ENCODE measurements around the gene ABCE1. TPM values are rescaled to one million over a fixed set of nuclear protein-coding genes. Genes with fewer than 3 reads are reported as not detected.
A peak's percentile ranks its signal among the peaks of the same experiment; 100 is the strongest.

Gene ABCE1
- total RNA-seq, 4 donors from 2014 or later: 42.9 to 79.3 (median 62.5) TPM

DNA sequence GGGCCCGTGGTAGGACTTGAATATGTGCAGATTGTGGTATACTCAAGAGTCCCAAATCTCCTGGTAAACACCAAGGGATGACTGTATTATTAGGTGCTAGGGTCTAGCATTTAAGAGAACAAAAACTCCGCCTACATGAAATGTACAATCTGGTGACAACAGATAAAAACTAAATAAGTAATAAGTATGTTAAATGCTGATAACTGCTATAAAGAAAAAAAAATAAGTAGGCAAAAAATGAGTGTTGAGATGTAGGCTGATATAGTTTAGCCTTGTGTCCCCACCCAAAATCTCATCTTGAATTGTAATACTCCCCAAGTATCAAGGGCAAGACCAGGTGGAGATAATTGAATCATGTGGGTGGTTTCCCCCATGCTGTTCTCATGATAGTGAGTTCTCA, 58.9 kb downstream of the ABCE1 start:
- TF ChIP-seq, protein P1, sequence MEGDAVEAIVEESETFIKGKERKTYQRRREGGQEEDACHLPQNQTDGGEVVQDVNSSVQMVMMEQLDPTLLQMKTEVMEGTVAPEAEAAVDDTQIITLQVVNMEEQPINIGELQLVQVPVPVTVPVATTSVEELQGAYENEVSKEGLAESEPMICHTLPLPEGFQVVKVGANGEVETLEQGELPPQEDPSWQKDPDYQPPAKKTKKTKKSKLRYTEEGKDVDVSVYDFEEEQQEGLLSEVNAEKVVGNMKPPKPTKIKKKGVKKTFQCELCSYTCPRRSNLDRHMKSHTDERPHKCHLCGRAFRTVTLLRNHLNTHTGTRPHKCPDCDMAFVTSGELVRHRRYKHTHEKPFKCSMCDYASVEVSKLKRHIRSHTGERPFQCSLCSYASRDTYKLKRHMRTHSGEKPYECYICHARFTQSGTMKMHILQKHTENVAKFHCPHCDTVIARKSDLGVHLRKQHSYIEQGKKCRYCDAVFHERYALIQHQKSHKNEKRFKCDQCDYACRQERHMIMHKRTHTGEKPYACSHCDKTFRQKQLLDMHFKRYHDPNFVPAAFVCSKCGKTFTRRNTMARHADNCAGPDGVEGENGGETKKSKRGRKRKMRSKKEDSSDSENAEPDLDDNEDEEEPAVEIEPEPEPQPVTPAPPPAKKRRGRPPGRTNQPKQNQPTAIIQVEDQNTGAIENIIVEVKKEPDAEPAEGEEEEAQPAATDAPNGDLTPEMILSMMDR (IDR thresholded peaks at IDR 0.05 in 4 of 5, conservative IDR thresholded peaks at IDR 0.05 in 1 of 5): no peak
- TF ChIP-seq POLR2A (IDR thresholded peaks at IDR 0.05): no peak
- no peak for ATAC-seq
- Histone ChIP-seq H3K4me3 (no peak overlapping the region), H3K9me3 (no peaks in the 10 kb centered on the region), H3K4me1 (peaks cover 13 to 22% of the 10 kb centered on the region in 2 donors), H3K27me3 (no peaks in the 10 kb centered on the region), H3K36me3 (peaks cover 0 to 65% of the 10 kb centered on the region in 2 donors), H3K27ac (no peak overlapping the region)
- in situ Hi-C loops (cut with MboI; ENCODE audit: low sequenced_read_pairs in 4 of 4) (loop anchor here in 1 of 4 donors (10.0 kb wide), 1 partner anchor 52 kb away; no protein-coding TSS in a partner anchor), intact Hi-C loops (cut with DNase I; ENCODE audit: low total_unique reads) (loop anchor here (5.0 kb wide), 1 partner anchor 60 kb away; no protein-coding TSS in a partner anchor)
- DNase-seq: no peak

DNA sequence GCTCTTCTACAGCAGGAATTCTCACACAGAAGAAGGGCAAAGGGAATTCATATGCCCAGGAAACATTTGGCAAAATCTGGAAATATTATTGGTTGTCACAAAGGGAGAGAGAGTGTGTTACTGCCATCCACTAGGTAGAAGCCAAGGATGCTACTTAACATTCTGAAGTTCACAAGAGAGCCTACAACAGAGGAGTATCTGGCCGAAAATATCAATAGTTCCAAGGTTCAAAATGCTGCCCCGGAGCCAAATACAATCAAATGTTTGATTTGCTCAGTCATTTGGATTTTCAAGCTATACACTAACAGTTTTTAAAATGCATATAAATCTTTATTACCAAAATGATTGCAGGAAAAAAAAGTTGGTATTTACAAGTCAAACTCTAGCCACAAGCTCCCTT, 63.4 kb downstream of the ABCE1 start:
- no peak for TF ChIP-seq POLR2A (IDR thresholded peaks at IDR 0.05)
- TF ChIP-seq, protein P1 (IDR thresholded peaks at IDR 0.05 in 4 of 5, conservative IDR thresholded peaks at IDR 0.05 in 1 of 5): no peak
- H3K27me3 ChIP-seq: no peaks in the 10 kb centered on the region
- ATAC-seq (no peak), DNase-seq (no peak)
- H3K4me3 ChIP-seq: no peak overlapping the region
- intact Hi-C loops (cut with DNase I; ENCODE audit: low total_unique reads): no loop called here
- no peaks in the 10 kb centered on the region for H3K4me1 ChIP-seq
- in situ Hi-C loops (cut with MboI; ENCODE audit: low sequenced_read_pairs in 4 of 4): no loop called here
- H3K27ac ChIP-seq: no peak overlapping the region
- H3K9me3 ChIP-seq: no peaks in the 10 kb centered on the region
- peaks cover 0 to 55% of the 10 kb centered on the region in 2 donors for H3K36me3 ChIP-seq

DNA sequence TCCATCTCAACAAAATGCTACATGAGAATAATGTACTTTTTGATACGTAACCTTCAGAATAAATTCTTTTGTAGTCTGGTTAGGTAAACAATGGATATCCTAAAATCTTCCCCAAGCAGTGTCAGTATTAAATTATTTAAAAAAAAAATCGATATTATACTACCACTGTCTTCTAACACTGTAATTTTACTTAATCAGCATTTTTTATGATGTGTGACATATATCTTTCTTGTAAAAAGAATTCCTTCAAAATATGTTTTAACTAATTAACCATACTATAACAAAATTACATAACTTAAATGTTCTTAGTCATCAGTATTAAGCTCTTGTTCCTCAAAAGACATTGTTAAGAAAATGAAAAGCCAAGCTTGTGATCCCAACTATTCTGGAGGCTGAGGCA, 69.8 kb downstream of the ABCE1 start:
- Histone ChIP-seq H3K36me3 (peaks cover 0 to 25% of the 10 kb centered on the region in 2 donors), H3K27ac (peak overlapping the region in 1 of 4 donors; percentile 19), H3K4me3 (no peak overlapping the region), H3K4me1 (peaks cover 16 to 23% of the 10 kb centered on the region in 2 donors), H3K27me3 (no peaks in the 10 kb centered on the region), H3K9me3 (no peaks in the 10 kb centered on the region)
- TF ChIP-seq POLR2A (IDR thresholded peaks at IDR 0.05): no peak
- TF ChIP-seq, protein P1 (IDR thresholded peaks at IDR 0.05 in 4 of 5, conservative IDR thresholded peaks at IDR 0.05 in 1 of 5): no peak
- no peak for DNase-seq
- intact Hi-C loops (cut with DNase I; ENCODE audit: low total_unique reads) (no loop called here), in situ Hi-C loops (cut with MboI; ENCODE audit: low sequenced_read_pairs in 4 of 4) (no loop called here)
- no peak for ATAC-seq

DNA sequence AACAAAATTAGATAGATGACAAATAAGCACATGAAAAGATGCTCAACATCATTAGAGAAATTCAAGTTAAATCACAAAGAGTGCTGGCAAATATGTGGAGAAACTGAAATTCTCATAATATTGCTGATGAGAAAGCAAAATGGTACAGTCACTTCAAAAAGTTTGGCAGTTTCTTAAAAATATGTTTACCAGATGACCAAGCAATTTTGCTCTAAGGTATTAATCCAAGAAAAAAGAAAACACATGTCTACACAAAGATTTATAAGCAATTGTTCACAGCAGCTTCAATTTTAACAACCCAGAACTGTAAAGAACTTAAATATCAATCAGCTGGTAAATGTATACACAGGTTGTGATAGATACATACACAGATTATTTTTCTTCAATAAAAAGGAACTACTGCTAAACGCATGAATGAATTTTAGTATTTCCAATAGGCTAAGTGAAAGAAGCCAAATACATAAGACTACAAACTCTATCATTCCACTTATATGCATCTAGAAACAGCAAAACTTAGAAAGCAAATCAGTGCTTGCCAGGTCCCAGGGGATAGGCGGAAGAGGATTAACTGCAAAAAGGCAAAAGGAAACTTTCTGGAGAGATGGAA, 70.6 kb downstream of the ABCE1 start:
- ATAC-seq (no peak), DNase-seq (no peak)
- in situ Hi-C loops (cut with MboI; ENCODE audit: low sequenced_read_pairs in 4 of 4) (no loop called here), intact Hi-C loops (cut with DNase I; ENCODE audit: low total_unique reads) (no loop called here)
- Histone ChIP-seq H3K27ac (peak overlapping the region in 1 of 4 donors; percentile 28), H3K4me1 (peaks cover 16 to 26% of the 10 kb centered on the region in 2 donors), H3K4me3 (no peak overlapping the region), H3K9me3 (no peaks in the 10 kb centered on the region), H3K36me3 (peaks cover 0 to 25% of the 10 kb centered on the region in 2 donors), H3K27me3 (no peaks in the 10 kb centered on the region)
- TF ChIP-seq, protein P1 (IDR thresholded peaks at IDR 0.05 in 4 of 5, conservative IDR thresholded peaks at IDR 0.05 in 1 of 5): no peak
- TF ChIP-seq POLR2A (IDR thresholded peaks at IDR 0.05): no peak

Data from gastrocnemius medialis (tissue), 4 donors.